Activated B cell treated with CpG ODN at 0.5 μM for 24 hours (primary cell): Measurements from ENCODE around the gene BNC2. TPM values are rescaled to one million over a fixed set of nuclear protein-coding genes. Genes with fewer than 3 reads are reported as not detected.

Source experiments
- ATAC-seq: fragments of 200-7000 bp; cut with Tn5 transposase; one replicate; pipeline ENCODE4 v1.10.0; 2021; ENCODE audit warnings: low read depth, mild to moderate bottlenecking, moderate library complexity
- CTCF ChIA-PET: fragments of 350-600 bp; sonication (Branson Sonifier 250); formaldehyde crosslinking; loops from one replicate; lab custom pipeline; 2021; ENCODE audit warnings: antibody characterized with exemption; lab: Charles Lee
- POLR2A ChIA-PET: fragments of 350-600 bp; sonication (Branson Sonifier 250); formaldehyde crosslinking; loops from one replicate; lab custom pipeline; 2021; ENCODE audit warnings: antibody characterized with exemption; lab: Charles Lee
- DNase-seq: peaks from one replicate; pipeline ENCODE4 v3.0.0; 2022
- H3K27ac Mint-ChIP-seq: one replicate; pipeline ENCODE4 v1.8.0; 2020; ENCODE audit warnings: mixed read lengths
- H3K27me3 Mint-ChIP-seq: one replicate; pipeline ENCODE4 v1.8.0; 2021; ENCODE audit warnings: mixed read lengths
- H3K36me3 Mint-ChIP-seq: one replicate; pipeline ENCODE4 v1.8.0; 2021; ENCODE audit warnings: low read depth, mixed read lengths
- H3K4me1 Mint-ChIP-seq: one replicate; pipeline ENCODE4 v1.8.0; 2021; ENCODE audit warnings: mixed read lengths
- H3K4me3 Mint-ChIP-seq: one replicate; pipeline ENCODE4 v1.8.0; 2020; ENCODE audit warnings: mild to moderate bottlenecking, mixed read lengths
- H3K9me3 Mint-ChIP-seq: one replicate; pipeline ENCODE4 v1.8.0; 2020; ENCODE audit warnings: mixed read lengths
- CTCF ChIP-seq: fragments of 200-600 bp; IDR thresholded peaks from one replicate; pipeline ENCODE4 v1.8.0; 2022; ENCODE audit warnings: antibody characterized with exemption, mild to moderate bottlenecking
- intact Hi-C: fragments of 100-400 bp; cut with micrococcal nuclease; formaldehyde crosslinking; loops from one replicate; pipeline ENCODE4 v1.15.1; 2024
- total RNA-seq: library from RNA; stranded (reverse); gene quantifications from 2 replicates; pipeline ENCODE4 v1.2.3, GENCODE V29; 2022

BNC2 gene
- total RNA-seq, 1 donor from 2014 or later: not detected

GRCh38 chr9:16718296-16718695 is 152.2 kb downstream of the BNC2 start:
- no peak for ATAC-seq
- intact Hi-C loops: no loop called here
- H3K36me3 Mint-ChIP-seq: no peaks in the 10 kb centered on the region
- TF ChIP-seq CTCF: no peak
- no peak for DNase-seq
- ChIA-PET CTCF (no interaction called here), POLR2A (no interaction called here)
- no peak overlapping the region for H3K4me3 Mint-ChIP-seq
- no peak overlapping the region for H3K27ac Mint-ChIP-seq
- H3K27me3 Mint-ChIP-seq: no peaks in the 10 kb centered on the region
- H3K9me3 Mint-ChIP-seq: no peaks in the 10 kb centered on the region
- no peaks in the 10 kb centered on the region for H3K4me1 Mint-ChIP-seq

GRCh38 chr9:16716601-16717000 is 153.9 kb downstream of the BNC2 start:
- ChIA-PET CTCF (no interaction called here), POLR2A (no interaction called here)
- intact Hi-C loops: no loop called here
- ATAC-seq: no peak
- no peak for TF ChIP-seq CTCF
- Mint-ChIP-seq H3K27me3 (no peaks in the 10 kb centered on the region), H3K36me3 (no peaks in the 10 kb centered on the region), H3K27ac (no peak overlapping the region), H3K4me1 (no peaks in the 10 kb centered on the region), H3K4me3 (no peak overlapping the region), H3K9me3 (no peaks in the 10 kb centered on the region)
- no peak for DNase-seq

DNA sequence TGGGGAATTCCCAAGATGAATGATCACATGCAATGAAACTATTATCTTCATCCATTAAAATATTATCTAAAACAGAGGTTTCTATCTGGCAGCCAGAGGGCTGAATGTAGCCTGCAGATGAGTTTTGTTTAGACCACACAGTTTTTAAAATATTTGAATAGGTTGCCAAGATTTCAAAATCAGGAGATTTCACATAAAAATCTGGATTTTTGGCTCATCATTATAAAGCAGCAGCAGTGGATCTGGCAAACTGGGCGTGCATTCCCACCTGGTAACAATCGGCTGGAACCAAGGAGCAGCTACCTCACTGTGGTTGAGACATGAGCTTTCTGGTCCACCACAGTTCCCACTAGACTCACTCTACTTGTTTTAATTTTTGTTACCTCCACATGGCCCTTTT is 155.1 kb downstream of the BNC2 start:
- Mint-ChIP-seq H3K4me3 (no peak overlapping the region), H3K4me1 (no peaks in the 10 kb centered on the region), H3K27ac (no peak overlapping the region), H3K9me3 (no peaks in the 10 kb centered on the region), H3K27me3 (no peaks in the 10 kb centered on the region), H3K36me3 (no peaks in the 10 kb centered on the region)
- ChIA-PET POLR2A (no interaction called here), CTCF (no interaction called here)
- TF ChIP-seq CTCF: no peak
- ATAC-seq (no peak), DNase-seq (no peak)
- intact Hi-C loops: no loop called here

GRCh38 chr9:16712787-16713186 is 157.7 kb downstream of the BNC2 start:
- no peak for TF ChIP-seq CTCF
- H3K4me3 Mint-ChIP-seq: no peak overlapping the region
- CTCF ChIA-PET: no interaction called here
- POLR2A ChIA-PET: no interaction called here
- no peak overlapping the region for H3K27ac Mint-ChIP-seq
- no peaks in the 10 kb centered on the region for H3K9me3 Mint-ChIP-seq
- H3K27me3 Mint-ChIP-seq: no peaks in the 10 kb centered on the region
- intact Hi-C loops: no loop called here
- DNase-seq: no peak
- H3K4me1 Mint-ChIP-seq: no peaks in the 10 kb centered on the region
- no peaks in the 10 kb centered on the region for H3K36me3 Mint-ChIP-seq
- no peak for ATAC-seq

GRCh38 chr9:16710888-16711287 is 159.6 kb downstream of the BNC2 start:
- intact Hi-C loops: no loop called here
- Mint-ChIP-seq H3K36me3 (no peaks in the 10 kb centered on the region), H3K27ac (no peak overlapping the region), H3K27me3 (no peaks in the 10 kb centered on the region), H3K9me3 (no peaks in the 10 kb centered on the region), H3K4me3 (no peak overlapping the region), H3K4me1 (no peaks in the 10 kb centered on the region)
- TF ChIP-seq CTCF: no peak
- CTCF ChIA-PET: no interaction called here
- ATAC-seq (no peak), DNase-seq (no peak)
- POLR2A ChIA-PET: no interaction called here
